GM18511 (cell line): Measurements from ENCODE around the gene TPM1.
"Not testable (repeated sequence)": the region's sequence is repeated elsewhere in the genome, so short reads cannot be mapped to it uniquely, and the experiment has no call there.

ENCODE experiments used
- ATAC-seq: cut with Tn5 transposase; IDR thresholded peaks from one replicate; pipeline ENCODE4 v1.9.1; 2021; ENCODE audit warnings: mild to moderate bottlenecking, moderate library complexity; ENCODE audit not compliant: unreplicated experiment

Gene TPM1

DNA sequence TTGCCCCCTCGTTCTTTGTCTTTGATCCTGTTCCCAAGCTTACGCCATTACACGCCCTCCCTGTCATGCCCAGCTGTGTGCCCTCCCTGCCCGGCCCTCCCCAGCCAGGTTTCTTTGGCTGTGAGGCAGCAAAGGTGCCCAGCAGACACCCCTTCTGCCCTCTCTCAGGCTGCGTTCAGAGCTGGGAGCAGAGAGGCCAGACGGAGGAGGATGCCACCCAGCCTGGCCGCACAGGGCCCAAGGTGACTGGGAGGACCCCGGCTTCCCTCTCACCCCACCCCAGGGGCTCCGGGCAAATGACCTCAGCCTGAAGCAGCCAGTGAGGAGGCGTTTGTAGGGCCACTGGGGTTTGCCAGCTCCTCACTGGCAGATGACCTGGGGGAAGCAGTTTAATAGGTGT lies 48.3 kb downstream of the TPM1 start:
- no peak for ATAC-seq

DNA sequence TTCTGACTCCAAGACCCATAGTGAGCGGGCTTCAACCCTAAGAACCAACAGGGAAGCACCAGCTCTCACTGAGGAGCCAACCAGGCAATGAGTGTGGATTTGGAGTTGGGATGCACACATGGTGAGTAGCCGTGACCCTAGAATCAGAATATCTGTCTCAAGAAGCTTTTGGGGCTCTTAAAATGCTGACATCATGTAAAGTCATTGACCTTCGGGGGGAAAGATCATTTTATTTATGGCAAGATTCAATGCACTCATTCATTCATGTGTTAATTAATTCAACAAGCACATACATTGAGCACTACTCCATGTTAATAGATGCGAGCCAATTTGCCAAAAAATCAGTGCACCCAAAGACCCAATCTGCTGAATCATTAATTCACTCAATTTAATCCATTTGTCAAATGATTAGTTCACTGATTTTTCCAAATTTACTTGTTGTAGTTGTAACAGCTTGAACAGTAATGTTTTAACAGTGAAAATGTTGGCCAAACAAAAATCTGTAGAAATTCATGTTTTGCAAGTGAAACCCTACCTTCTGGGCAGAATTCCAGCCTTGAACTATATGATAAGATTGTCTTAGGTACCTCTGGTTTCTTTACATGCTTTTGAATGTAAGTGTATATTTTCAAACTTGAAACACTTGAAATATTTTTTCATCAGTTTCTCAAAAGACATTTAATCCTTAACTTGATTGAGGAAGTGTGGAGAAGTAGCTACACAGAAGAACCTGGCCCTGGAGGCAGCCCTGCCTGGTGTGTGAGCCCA lies 49.3 kb downstream of the TPM1 start:
- ATAC-seq = no peak

DNA sequence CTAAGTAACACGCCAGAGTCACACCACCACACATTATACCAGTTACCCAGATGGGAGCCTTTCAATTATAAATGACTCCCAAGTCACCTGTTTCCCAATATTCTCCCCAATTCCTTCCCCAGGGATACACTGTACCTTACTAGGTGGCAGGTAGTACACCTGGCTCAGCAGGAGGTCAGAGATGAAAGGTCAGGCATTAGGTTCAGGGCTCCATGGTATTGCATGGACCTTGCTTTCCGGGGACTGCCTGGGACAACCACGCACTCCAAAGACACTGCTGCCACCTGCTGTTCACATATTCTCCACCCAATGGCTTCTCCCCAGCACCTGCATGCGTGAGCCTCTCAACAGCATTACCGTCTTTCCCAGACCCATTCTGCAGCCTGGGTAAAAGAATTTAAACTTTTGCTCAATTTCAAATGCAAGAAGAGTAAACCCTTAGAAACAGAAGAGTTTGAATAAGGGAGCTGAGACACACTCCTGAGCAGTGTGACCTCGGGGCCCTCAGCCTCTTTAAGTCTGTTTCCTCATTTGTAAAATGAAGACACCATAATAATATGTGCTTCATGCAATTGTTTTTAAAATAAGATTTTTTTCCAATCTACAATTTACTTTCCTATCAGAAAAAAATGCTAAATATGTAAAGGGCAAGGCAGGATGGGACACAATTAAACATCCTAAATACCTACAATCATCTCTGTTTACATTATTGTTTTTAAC lies 51.1 kb downstream of the TPM1 start:
- ATAC-seq = no peak

DNA sequence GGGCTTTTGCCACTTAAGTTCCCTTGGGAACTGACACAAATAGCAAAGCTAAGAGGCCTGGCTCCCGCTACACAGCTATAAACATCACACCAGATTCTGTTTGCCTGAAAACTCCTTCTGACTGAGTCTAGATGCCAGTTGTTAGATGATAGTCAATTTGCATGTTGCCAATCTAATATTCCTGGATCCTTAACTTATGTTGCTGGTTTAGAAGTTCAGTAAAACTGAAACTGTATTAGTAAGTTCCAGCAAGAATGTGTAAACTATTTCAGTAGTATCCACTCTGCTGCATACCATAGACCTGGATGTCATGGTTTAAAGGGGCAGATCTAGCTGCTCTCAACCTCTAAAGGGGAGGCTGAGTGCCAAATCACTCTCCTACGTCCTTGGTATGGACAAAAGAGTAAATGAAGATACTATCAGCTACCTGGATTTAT lies 52.0 kb downstream of the TPM1 start:
- no peak for ATAC-seq

- ATAC-seq = no peak
Measured at GRCh38 chr15:63096178-63096577, 53.6 kb downstream of the TPM1 start.

DNA sequence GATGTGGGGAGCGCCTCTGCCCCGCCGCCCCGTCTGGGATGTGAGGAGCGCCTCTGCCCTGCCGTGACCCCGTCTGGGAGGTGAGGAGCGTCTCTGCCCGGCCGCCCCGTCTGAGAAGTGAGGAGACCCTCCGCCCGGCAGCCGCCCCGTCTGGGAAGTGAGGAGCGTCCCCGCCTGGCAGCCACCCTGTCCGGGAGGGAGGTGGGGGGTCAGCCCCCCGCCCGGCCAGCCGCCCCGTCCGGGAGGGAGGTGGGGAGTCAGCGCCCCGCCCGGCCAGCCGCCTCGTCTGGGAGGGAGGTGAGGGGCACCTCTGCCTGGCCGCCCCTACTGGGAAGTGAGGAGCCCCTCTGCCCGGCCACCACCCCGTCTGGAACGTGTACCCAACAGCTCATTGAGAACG lies 56.4 kb downstream of the TPM1 start:
- not testable (repeated sequence) for ATAC-seq

DNA sequence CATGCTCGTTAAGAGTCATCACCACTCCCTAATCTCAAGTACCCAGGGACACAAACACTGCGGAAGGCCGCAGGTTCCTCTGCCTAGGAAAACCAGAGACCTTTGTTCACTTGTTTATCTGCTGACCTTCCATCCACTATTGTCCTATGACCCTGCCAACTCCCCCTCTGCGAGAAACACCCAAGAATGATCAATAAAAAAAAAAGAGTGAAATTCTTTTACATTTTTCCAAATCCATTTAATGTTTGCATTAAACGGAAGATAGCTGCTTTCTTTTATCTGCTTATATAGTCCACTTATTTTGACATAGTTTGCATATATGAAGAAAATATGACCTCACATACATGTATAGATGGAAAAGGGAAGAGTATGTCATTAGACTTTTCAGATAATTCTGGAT lies 57.0 kb downstream of the TPM1 start:
- not testable (repeated sequence) for ATAC-seq

- ATAC-seq = no peak
Measured at GRCh38 chr15:63103416-63103815, 60.9 kb downstream of the TPM1 start.

- ATAC-seq = no peak
Measured at GRCh38 chr15:63104727-63105126, 62.2 kb downstream of the TPM1 start.

- ATAC-seq = not testable (repeated sequence)
Measured at GRCh38 chr15:63105354-63105753, 62.8 kb downstream of the TPM1 start.

DNA sequence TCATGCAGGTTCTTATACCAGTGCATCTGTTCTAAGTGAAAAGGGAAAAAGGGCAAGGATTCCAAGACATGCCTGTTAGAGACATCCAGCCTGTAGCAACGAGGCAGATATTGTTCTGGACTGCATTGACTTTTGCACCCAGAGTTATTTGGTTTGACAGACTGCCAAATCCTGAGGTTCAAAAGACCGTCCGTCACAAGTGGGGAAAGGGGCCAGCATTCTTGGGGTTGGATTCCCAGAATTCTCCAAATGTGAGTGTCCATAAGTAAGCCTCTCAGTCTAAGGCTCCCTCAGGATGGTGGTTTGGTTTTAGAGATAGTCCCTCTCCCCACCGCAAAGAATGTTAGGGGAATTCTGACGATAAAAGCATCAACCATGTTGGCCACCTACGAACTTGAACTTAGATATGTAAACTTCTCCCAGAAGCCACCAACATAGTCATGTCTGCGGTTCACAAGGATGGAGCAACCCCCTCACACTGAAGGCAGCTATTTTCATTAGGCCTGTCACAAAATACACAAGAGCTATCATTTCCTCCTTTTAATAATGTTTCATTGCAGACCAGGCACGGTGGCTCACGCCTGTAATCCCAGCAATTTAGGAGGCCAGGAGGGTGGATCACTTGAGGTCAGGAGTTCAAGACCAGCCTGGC lies 65.5 kb downstream of the TPM1 start:
- ATAC-seq = no peak

DNA sequence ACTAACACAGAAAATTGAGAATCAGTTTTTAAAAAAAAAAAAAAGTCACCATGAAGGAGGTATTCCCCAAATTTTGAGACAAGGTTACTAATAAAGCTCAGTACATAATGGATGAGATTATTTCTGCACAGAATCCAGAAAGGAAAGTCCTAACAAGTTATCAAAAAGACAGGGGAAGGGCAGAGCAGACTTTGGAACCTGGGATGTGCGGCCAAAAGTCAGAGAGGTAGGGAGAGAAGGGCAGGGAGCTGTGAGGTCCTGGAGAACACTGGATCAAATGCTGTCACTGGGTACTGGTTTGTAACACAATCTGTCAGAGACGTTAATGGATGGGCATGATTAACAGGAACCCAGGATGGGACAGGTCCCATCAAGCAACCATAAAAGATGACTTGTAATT lies 67.0 kb downstream of the TPM1 start:
- ATAC-seq = no peak

GRCh38 chr15:63109920-63110319 lies 67.4 kb downstream of the TPM1 start:
- no peak for ATAC-seq

DNA sequence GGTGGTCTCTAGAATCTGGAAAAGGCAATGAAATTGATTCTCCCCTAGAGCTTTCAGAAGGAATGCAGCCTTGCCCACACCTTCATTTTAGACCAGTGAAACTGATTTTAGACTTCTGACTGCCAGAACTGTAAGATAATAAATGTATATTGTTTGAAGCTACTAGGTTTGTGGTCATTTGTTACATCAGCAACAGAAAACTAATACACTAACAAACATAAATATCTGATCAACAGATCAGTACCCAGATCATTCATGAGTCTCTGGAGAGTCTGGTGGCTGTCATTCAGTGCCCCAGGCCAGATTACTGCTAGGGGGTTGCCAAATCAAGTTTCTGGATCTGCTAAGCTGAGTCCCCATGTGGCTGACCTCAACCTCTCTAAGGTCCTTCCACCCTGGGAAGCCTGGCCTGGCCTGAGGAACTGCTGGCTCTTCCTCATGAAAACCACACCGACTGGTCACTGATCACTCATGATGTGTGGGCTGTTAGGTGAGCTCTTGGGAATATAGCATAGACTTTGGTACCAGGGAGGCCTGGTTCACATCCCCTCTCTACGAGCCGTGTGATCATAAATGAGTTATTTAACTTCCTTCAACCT lies 68.0 kb downstream of the TPM1 start:
- no peak for ATAC-seq

DNA sequence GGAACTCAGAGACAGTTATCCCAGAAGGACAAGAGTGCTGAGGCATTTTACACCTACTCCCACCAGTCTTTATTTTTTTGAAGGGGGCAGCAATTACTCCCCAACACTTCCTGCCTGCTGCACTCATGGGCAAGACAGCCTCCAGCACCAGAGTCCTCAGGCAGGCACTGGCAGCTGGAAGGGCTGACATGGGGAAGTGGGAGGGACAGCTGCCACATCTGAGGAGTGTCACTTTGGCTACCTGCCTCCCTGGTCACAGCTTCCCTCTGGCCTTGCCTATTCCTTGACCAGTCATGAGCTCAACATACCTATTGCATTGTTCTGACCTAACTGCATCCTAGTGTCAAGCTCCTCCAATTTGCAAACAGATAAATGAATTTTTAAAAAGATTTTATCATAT lies 68.9 kb downstream of the TPM1 start:
- ATAC-seq = no peak

GRCh38 chr15:63112871-63113270 lies 70.3 kb downstream of the TPM1 start:
- ATAC-seq = no peak

- no peak for ATAC-seq
Measured at GRCh38 chr15:63114465-63114864, 71.9 kb downstream of the TPM1 start.
